Activated CD8-positive, alpha-beta memory T cell treated with anti-CD3 and anti-CD28 coated beads, Interleukin-2, amount 50 U/mL, for 48 hours (primary cell): Measurements from ENCODE around the gene TBC1D10A.

Experiments used
- DNase-seq: peaks from one replicate; pipeline ENCODE4 v3.0.0-alpha.2; 2020

The TBC1D10A gene

GRCh38 chr22:30245181-30245984 lies 81.4 kb downstream of the TBC1D10A start:
- DNase-seq, result no peak

- DNase-seq, result no peak
Measured at GRCh38 chr22:30244641-30245040, 82.1 kb downstream of the TBC1D10A start.

GRCh38 chr22:30244066-30244465 lies 82.7 kb downstream of the TBC1D10A start:
- no peak for DNase-seq

- DNase-seq, result no peak
Measured at GRCh38 chr22:30243661-30244060, 83.1 kb downstream of the TBC1D10A start.
